HEK293 (cell line): Measurements from ENCODE around the gene ACTL6B.

ENCODE experiments used
- CTCF ChIA-PET: fragments of 350-600 bp; formaldehyde crosslinking; extraction: SDS; loops from one replicate; lab custom pipeline; 2021; ENCODE audit warnings: antibody characterized with exemption; lab: Yijun Ruan, JAX
- POLR2A ChIA-PET: fragments of 300-600 bp; formaldehyde crosslinking; extraction: SDS; loops from one replicate; lab custom pipeline; 2020; ENCODE audit warnings: antibody characterized with exemption, inconsistent platforms; lab: Yijun Ruan, JAX
- H3K27ac ChIP-seq: fragments of 200-500 bp; sonication (Bioruptor generic); 2 replicates; pipeline ENCODE4 v1.5.1; 2014; ENCODE audit warnings: low read depth, low read length, control low read depth, inconsistent platforms; ENCODE audit errors: extremely low read depth
- H3K36me3 ChIP-seq, 2 experiments: fragments of 200-500 bp in 1 of 2; sonication (Bioruptor generic) in 1 of 2; 1 replicate in 1 of 2; 2 replicates in 1 of 2; pipeline ENCODE4 v1.5.1; 2014 to 2017; ENCODE audit warnings: inconsistent platforms in 2 of 2, low read length in 2 of 2; ENCODE audit not compliant: control insufficient read depth in 2 of 2, insufficient read depth in 1 of 2
- H3K4me1 ChIP-seq: fragments of 200-500 bp; sonication (Bioruptor generic); 2 replicates; pipeline ENCODE4 v1.5.1; 2014; ENCODE audit warnings: mild to moderate bottlenecking, low read length, inconsistent platforms; ENCODE audit not compliant: control insufficient read depth, insufficient read depth
- H3K4me3 ChIP-seq: 2 replicates; pipeline ENCODE4 v1.5.1; 2011; ENCODE audit warnings: low read depth, mild to moderate bottlenecking, control low read depth, low read length, moderate library complexity
- H3K9me3 ChIP-seq: fragments of 200-500 bp; sonication (Bioruptor generic); 2 replicates; pipeline ENCODE4 v1.5.1; 2014; ENCODE audit warnings: low read depth, low read length, inconsistent platforms; ENCODE audit not compliant: control insufficient read depth, insufficient read depth
- EGR2 ChIP-seq: fragments of 450-650 bp; formaldehyde crosslinking; IDR thresholded peaks from 2 replicates; pipeline ENCODE4 v1.5.1; 2016; ENCODE audit warnings: low read depth, missing biosample characterization, missing genetic modification characterization
- GLIS2 ChIP-seq: fragments of 450-650 bp; formaldehyde crosslinking; IDR thresholded peaks from 2 replicates; pipeline ENCODE4 v1.5.1; 2016; ENCODE audit warnings: missing biosample characterization, missing genetic modification characterization
- OVOL3 ChIP-seq: fragments of 450-650 bp; formaldehyde crosslinking; IDR thresholded peaks from 2 replicates; pipeline ENCODE4 v1.5.1; 2016; ENCODE audit warnings: missing biosample characterization, missing genetic modification characterization
- PATZ1 ChIP-seq: fragments of 450-650 bp; formaldehyde crosslinking; IDR thresholded peaks from 2 replicates; pipeline ENCODE4 v1.5.1; 2016; ENCODE audit warnings: missing biosample characterization, missing genetic modification characterization
- PBX3 ChIP-seq: sonication (generic); formaldehyde crosslinking; IDR thresholded peaks from 2 replicates; pipeline ENCODE4 v1.8.1; 2022; ENCODE audit warnings: mild to moderate bottlenecking, moderate library complexity, missing genetic modification reagents
- PRDM10 ChIP-seq: fragments of 450-650 bp; formaldehyde crosslinking; IDR thresholded peaks from 2 replicates; pipeline ENCODE4 v1.5.1; 2016; ENCODE audit warnings: missing biosample characterization, missing genetic modification characterization
- REST ChIP-seq: fragments of 450-650 bp; formaldehyde crosslinking; IDR thresholded peaks from 2 replicates; pipeline ENCODE4 v1.5.1; 2016; ENCODE audit warnings: missing biosample characterization, missing genetic modification characterization
- TRIM28 ChIP-seq: IDR thresholded peaks from 2 replicates; pipeline ENCODE4 v1.6.1; 2011; ENCODE audit warnings: low read length, control low read depth, borderline replicate concordance
- ZBTB48 ChIP-seq: fragments of 450-650 bp; formaldehyde crosslinking; IDR thresholded peaks from 2 replicates; pipeline ENCODE4 v1.5.1; 2016; ENCODE audit warnings: missing biosample characterization, missing genetic modification characterization
- ZBTB7A ChIP-seq: fragments of 450-650 bp; formaldehyde crosslinking; IDR thresholded peaks from 2 replicates; pipeline ENCODE4 v1.5.1; 2016; ENCODE audit warnings: low read depth, missing biosample characterization, missing genetic modification characterization
- ZFHX2 ChIP-seq: fragments of 450-650 bp; formaldehyde crosslinking; conservative IDR thresholded peaks from 2 replicates; pipeline ENCODE4 v1.5.1; 2016; ENCODE audit warnings: missing biosample characterization, missing genetic modification characterization
- ZFP69B ChIP-seq: fragments of 450-650 bp; formaldehyde crosslinking; IDR thresholded peaks from 2 replicates; pipeline ENCODE4 v1.5.1; 2016; ENCODE audit warnings: missing biosample characterization, missing genetic modification characterization
- ZNF146 ChIP-seq: fragments of 450-650 bp; formaldehyde crosslinking; IDR thresholded peaks from 2 replicates; pipeline ENCODE4 v1.5.1; 2016; ENCODE audit warnings: missing biosample characterization, missing genetic modification characterization
- ZNF223 ChIP-seq: fragments of 450-650 bp; formaldehyde crosslinking; IDR thresholded peaks from 2 replicates; pipeline ENCODE4 v1.5.1; 2016; ENCODE audit warnings: missing biosample characterization, missing genetic modification characterization
- ZNF292 ChIP-seq: fragments of 450-650 bp; formaldehyde crosslinking; IDR thresholded peaks from 2 replicates; pipeline ENCODE4 v1.5.1; 2016; ENCODE audit warnings: low read depth, missing biosample characterization, missing genetic modification characterization, borderline replicate concordance
- ZNF311 ChIP-seq: fragments of 450-650 bp; formaldehyde crosslinking; IDR thresholded peaks from 2 replicates; pipeline ENCODE4 v1.5.1; 2017; ENCODE audit warnings: missing biosample characterization, missing genetic modification characterization, borderline replicate concordance
- ZNF501 ChIP-seq: fragments of 450-650 bp; formaldehyde crosslinking; IDR thresholded peaks from 2 replicates; pipeline ENCODE4 v1.5.1; 2016; ENCODE audit warnings: missing biosample characterization, missing genetic modification characterization
- ZNF510 ChIP-seq: fragments of 450-650 bp; formaldehyde crosslinking; IDR thresholded peaks from 2 replicates; pipeline ENCODE4 v1.5.1; 2018; ENCODE audit warnings: mild to moderate bottlenecking, missing genetic modification characterization, missing biosample characterization; ENCODE audit not compliant: insufficient replicate concordance
- ZNF600 ChIP-seq: fragments of 450-650 bp; formaldehyde crosslinking; IDR thresholded peaks from 2 replicates; pipeline ENCODE4 v1.5.1; 2016; ENCODE audit warnings: missing biosample characterization, missing genetic modification characterization
- ZNF792 ChIP-seq: fragments of 450-650 bp; formaldehyde crosslinking; IDR thresholded peaks from 2 replicates; pipeline ENCODE4 v1.5.1; 2016; ENCODE audit warnings: missing biosample characterization, missing genetic modification characterization

ACTL6B gene

GRCh38 chr7:100677308-100678267 is 21.3 kb upstream of the ACTL6B start:
- CTCF ChIA-PET: interaction anchor here (0.6 to 8.4 kb wide), 6 partner anchors 14 to 273 kb away, joined by 3 to 77 read pairs (median 4); partner anchors contain the start of gene POP7
- H3K4me3 ChIP-seq: no peak overlapping the region
- TF ChIP-seq PBX3 (CRISPR knock-in tag) (0 out of 2 replicates have a peak, but pooled peaks have one; percentile 18), ZNF292 (no peak), REST (tag by site-specific recombination) (peak; percentile 83), PRDM10 (tag by site-specific recombination) (peak; percentile 16; the same call in 1 of the 2 replicates)
- peaks cover 6% of the 10 kb centered on the region; the same call in 1 of the 2 replicates for H3K4me1 ChIP-seq
- peak overlapping the region; percentile 48; the same call in 1 of the 2 replicates for H3K27ac ChIP-seq
- peaks cover 0 to 56% of the 10 kb centered on the region in 2 experiments; a peak in 2 of 3 replicates for H3K36me3 ChIP-seq
- POLR2A ChIA-PET: interaction anchor here (0.6 to 3.8 kb wide), 7 partner anchors 15 to 214 kb away, joined by 3 to 26 read pairs (median 3); partner anchors contain the start of genes FBXO24, LRCH4, MOSPD3 and POP7
- H3K9me3 ChIP-seq: no peaks in the 10 kb centered on the region

GRCh38 chr7:100676501-100677306 is 20.5 kb upstream of the ACTL6B start:
- no peak overlapping the region for H3K27ac ChIP-seq
- POLR2A ChIA-PET: interaction anchor here (3.8 kb wide), 1 partner anchor 91 kb away, joined by 26 read pairs; the partner anchor contains the start of genes FBXO24 and LRCH4
- no peaks in the 10 kb centered on the region for H3K9me3 ChIP-seq
- CTCF ChIA-PET: interaction anchor here (0.6 to 8.4 kb wide), 6 partner anchors 15 to 274 kb away, joined by 3 to 77 read pairs (median 4); partner anchors contain the start of genes FBXO24 and POP7
- peak overlapping the region; percentile 97; the same call in 1 of the 2 replicates for H3K4me3 ChIP-seq
- peaks cover 6% of the 10 kb centered on the region; the same call in 1 of the 2 replicates for H3K4me1 ChIP-seq
- H3K36me3 ChIP-seq: peaks cover 0 to 48% of the 10 kb centered on the region in 2 experiments; a peak in 2 of 3 replicates
- no peak for TF ChIP-seq ZNF311 (tag by site-specific recombination)
- TF ChIP-seq ZBTB48 (tag by site-specific recombination): no peak
- TF ChIP-seq TRIM28: no peak
- peak; percentile 52; the same call in 1 of the 2 replicates for TF ChIP-seq PATZ1 (tag by site-specific recombination)
- no peak for TF ChIP-seq ZFP69B (tag by site-specific recombination)
- peak; percentile 51 for TF ChIP-seq ZFHX2 (tag by site-specific recombination)
- TF ChIP-seq ZNF792 (tag by site-specific recombination): no peak
- no peak for TF ChIP-seq ZNF146 (tag by site-specific recombination)
- TF ChIP-seq ZNF223: no peak
- 0 out of 2 replicates have a peak, but pooled peaks have one; percentile 35 for TF ChIP-seq GLIS2 (tag by site-specific recombination)
- 0 out of 2 replicates have a peak, but pooled peaks have one; percentile 15 for TF ChIP-seq EGR2
- TF ChIP-seq OVOL3 (tag by site-specific recombination): no peak
- no peak for TF ChIP-seq ZBTB7A (tag by site-specific recombination)
- no peak for TF ChIP-seq ZNF501 (tag by site-specific recombination)
- TF ChIP-seq ZNF510: no peak
- 0 out of 2 replicates have a peak, but pooled peaks have one; percentile 10 for TF ChIP-seq ZNF600 (tag by site-specific recombination)
